ENCODE data around the gene CEP112. TPM values are rescaled to one million over a fixed set of nuclear protein-coding genes. Genes with fewer than 3 reads are reported as not detected.

Gene CEP112
- total and polyA plus RNA-seq, 3 donors from 2014 or later: 50.2 to 107 (median 78.8) TPM

- Histone ChIP-seq H3K9me3 (no peaks in the 10 kb centered on the region), H3K4me3 (no peak overlapping the region), H3K27me3 (no peaks in the 10 kb centered on the region), H3K27ac (no peak overlapping the region), H3K36me3 (ENCODE audit: low read depth, missing control alignments) (no peaks in the 10 kb centered on the region), H3K4me1 (no peaks in the 10 kb centered on the region)
- no peak for TF ChIP-seq CTCF (IDR thresholded peaks at IDR 0.05)
- no peak for TF ChIP-seq POLR2A (IDR thresholded peaks at IDR 0.05)
- intact Hi-C loops (cut with DNase I; ENCODE audit: low total_unique reads): no loop called here
- DNase-seq: no peak
These were observed 295.0 kb downstream of the CEP112 start for GRCh38 chr17:65896889-65897288.

GRCh38 chr17:65895969-65896368, 296.0 kb downstream of the CEP112 start:
- no peaks in the 10 kb centered on the region for H3K27me3 ChIP-seq
- H3K4me3 ChIP-seq: no peak overlapping the region
- intact Hi-C loops (cut with DNase I; ENCODE audit: low total_unique reads): no loop called here
- no peaks in the 10 kb centered on the region for H3K9me3 ChIP-seq
- no peak overlapping the region for H3K27ac ChIP-seq
- no peak for DNase-seq
- TF ChIP-seq POLR2A (IDR thresholded peaks at IDR 0.05) (no peak), CTCF (IDR thresholded peaks at IDR 0.05) (no peak)
- H3K36me3 ChIP-seq (ENCODE audit: low read depth, missing control alignments): no peaks in the 10 kb centered on the region
- no peaks in the 10 kb centered on the region for H3K4me1 ChIP-seq

- DNase-seq: no peak
- H3K27ac ChIP-seq: no peak overlapping the region
- no peaks in the 10 kb centered on the region for H3K4me1 ChIP-seq
- TF ChIP-seq POLR2A (IDR thresholded peaks at IDR 0.05) (no peak), CTCF (IDR thresholded peaks at IDR 0.05) (no peak)
- H3K27me3 ChIP-seq: no peaks in the 10 kb centered on the region
- H3K4me3 ChIP-seq: no peak overlapping the region
- intact Hi-C loops (cut with DNase I; ENCODE audit: low total_unique reads): no loop called here
- no peaks in the 10 kb centered on the region for H3K9me3 ChIP-seq
- H3K36me3 ChIP-seq (ENCODE audit: low read depth, missing control alignments): no peaks in the 10 kb centered on the region
- 93% methylated on average over 3 of the region's 3 CpGs for WGBS, 2 donors
These were observed 298.1 kb downstream of the CEP112 start for GRCh38 chr17:65893692-65894279.

- H3K4me3 ChIP-seq: no peak overlapping the region
- intact Hi-C loops (cut with DNase I; ENCODE audit: low total_unique reads): no loop called here
- TF ChIP-seq POLR2A (IDR thresholded peaks at IDR 0.05) (no peak), CTCF (IDR thresholded peaks at IDR 0.05) (no peak)
- no peaks in the 10 kb centered on the region for H3K4me1 ChIP-seq
- no peaks in the 10 kb centered on the region for H3K27me3 ChIP-seq
- WGBS, 2 donors: 91 to 95% methylated on average over 5 of the region's 5 CpGs
- no peaks in the 10 kb centered on the region for H3K36me3 ChIP-seq (ENCODE audit: low read depth, missing control alignments)
- no peak overlapping the region for H3K27ac ChIP-seq
- DNase-seq: no peak
- no peaks in the 10 kb centered on the region for H3K9me3 ChIP-seq
These were observed 299.0 kb downstream of the CEP112 start for GRCh38 chr17:65892912-65893377.

GRCh38 chr17:65891231-65891735, 300.6 kb downstream of the CEP112 start:
- H3K27me3 ChIP-seq: no peaks in the 10 kb centered on the region
- H3K4me1 ChIP-seq: no peaks in the 10 kb centered on the region
- H3K27ac ChIP-seq: no peak overlapping the region
- no peak for TF ChIP-seq POLR2A (IDR thresholded peaks at IDR 0.05)
- no peaks in the 10 kb centered on the region for H3K36me3 ChIP-seq (ENCODE audit: low read depth, missing control alignments)
- H3K4me3 ChIP-seq: no peak overlapping the region
- intact Hi-C loops (cut with DNase I; ENCODE audit: low total_unique reads): no loop called here
- H3K9me3 ChIP-seq: no peaks in the 10 kb centered on the region
- WGBS, 2 donors: 96 to 98% methylated on average over 7 of the region's 7 CpGs
- no peak for DNase-seq

Measured in testis (tissue), 3 donors.